HG03097 (cell line): Measurements from ENCODE around the gene SLC51B.
"Not testable (repeated sequence)": the region's sequence is repeated elsewhere in the genome, so short reads cannot be mapped to it uniquely, and the experiment has no call there.

Source experiments
- ATAC-seq: cut with Tn5 transposase; IDR thresholded peaks from one replicate; pipeline ENCODE4 v1.9.1; 2021; ENCODE audit not compliant: unreplicated experiment, low FRiP score

The SLC51B gene

GRCh38 chr15:65040461-65040860, 4.7 kb upstream of the SLC51B start:
- ATAC-seq = no peak

- no peak for ATAC-seq
These were observed 3.4 kb upstream of the SLC51B start for GRCh38 chr15:65041787-65042186.

- ATAC-seq = no peak
These were observed 2.3 kb upstream of the SLC51B start for GRCh38 chr15:65042776-65043327.

DNA sequence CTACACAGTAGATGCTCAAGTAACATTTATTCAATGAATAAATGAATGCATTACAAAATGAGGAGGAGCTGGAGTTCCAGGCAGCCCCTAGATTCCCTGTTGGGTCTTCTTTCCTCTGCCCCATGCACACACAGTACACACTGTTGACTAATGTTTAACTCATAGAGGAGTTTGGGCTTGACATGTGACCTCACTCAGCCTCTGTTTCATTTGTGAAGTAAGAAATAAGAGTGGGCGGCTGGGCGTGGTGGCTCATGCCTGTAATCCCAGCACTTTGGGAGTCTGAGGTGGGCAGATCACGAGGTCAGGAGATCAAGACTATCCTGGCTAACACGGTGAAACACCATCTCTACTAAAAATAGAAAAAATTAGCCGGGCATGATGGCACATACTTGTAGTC, 969 bp upstream of the SLC51B start:
- ATAC-seq = not testable (repeated sequence)

DNA sequence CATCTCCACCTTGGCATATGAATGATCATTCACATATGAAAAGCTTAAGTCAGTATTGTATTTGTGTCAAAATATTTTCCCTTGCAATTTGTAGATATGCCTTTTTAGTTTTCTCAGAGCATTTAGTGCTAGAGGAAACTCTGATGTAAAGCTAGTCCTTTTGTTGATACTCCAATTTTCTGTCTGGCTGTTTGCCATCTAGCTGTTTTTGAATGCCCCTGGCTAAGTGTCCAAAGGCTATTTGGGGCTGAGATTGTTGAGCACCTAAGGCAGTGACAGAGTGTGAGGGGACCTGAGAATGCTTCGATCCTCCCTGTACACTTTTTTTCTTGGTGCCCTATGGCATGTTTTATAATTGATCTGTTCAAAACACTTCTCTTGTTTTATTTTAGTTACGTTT, 3.1 kb downstream of the SLC51B start:
- no peak for ATAC-seq

DNA sequence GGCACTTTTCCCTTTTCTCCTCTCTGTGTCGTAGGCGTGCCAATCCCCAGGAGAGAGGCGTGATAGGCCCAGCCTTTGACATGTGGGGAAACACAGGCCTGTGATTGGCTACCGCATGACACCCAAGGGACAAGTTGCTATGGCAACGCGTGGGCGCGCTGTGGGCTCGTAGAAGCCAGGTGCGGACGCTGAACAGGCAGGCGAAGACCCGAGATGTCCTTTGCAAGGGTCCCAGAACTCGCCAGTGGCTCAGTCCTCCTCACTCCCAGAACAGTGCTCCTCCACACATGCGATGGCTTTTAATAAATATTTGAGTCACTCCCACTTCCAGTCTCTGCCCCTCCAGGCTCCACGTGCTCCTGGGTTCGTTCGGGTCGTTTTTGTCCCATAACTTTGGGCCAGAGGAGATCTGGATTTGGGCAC, 4.2 kb downstream of the SLC51B start:
- peak; percentile 75 for ATAC-seq

DNA sequence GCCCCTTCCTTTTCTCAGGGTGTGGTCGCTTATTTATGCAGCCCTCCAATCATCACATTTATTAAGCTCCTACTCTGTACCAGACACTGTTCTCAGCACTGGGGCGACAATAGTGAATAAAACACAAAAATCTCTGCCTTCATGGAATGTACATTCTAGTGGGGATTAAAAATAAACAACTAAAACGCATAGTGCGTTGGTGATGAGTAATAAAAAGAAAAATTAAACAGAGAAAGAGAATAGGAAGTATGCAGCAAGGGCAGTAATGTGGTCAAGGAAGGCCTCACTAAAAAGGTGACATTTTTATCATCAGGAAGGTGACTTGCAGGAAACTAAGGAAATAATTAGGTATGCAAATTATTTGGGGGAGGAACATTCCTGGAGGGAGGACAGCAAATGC, 5.1 kb downstream of the SLC51B start:
- no peak for ATAC-seq

- no peak for ATAC-seq
These were observed 6.1 kb downstream of the SLC51B start for GRCh38 chr15:65051266-65051665.

- no peak for ATAC-seq
These were observed 7.8 kb downstream of the SLC51B start for GRCh38 chr15:65052956-65053355.

DNA sequence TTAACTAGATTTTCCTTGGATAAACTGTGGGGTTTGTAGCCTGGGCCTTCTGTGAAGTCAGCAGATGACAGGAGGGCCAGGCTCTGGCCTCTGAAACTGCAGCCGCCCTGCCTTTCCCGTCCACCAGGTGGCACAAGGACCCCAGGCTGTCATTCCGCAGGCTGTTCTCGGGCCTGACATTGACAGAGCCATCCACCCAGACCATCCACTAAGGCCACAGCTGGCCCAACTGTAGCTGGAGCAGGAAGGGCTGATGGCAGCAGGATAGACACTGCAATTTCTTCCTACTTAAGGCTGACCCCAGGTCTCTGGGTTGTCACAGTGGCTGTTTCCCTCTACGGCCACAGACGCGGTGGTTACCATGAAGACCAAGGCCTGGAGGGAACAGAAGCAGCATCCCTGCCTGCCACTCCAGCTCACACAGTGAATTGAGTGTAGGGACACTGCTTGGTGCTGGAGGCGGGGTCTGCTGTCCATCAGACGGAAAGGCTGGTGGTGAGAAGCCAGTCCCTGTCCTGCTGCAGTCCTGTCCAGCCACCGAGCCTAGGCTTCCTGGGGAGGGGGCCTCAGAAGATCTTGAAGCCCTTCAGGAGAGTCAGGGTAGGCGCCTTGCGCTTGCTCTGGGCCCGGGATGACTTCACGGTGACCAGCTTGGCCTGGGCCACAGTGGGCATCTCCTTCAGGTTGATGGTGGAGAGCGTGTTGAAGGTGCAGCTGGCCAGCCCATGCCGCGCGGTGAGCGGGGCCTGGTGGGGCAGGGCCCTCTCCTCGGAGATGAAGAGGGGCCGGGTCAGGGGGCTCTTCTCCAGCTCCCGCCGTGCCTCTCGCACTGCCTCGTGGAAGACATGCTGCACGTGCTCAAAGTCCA, 9.4 kb downstream of the SLC51B start:
- ATAC-seq = no peak

DNA sequence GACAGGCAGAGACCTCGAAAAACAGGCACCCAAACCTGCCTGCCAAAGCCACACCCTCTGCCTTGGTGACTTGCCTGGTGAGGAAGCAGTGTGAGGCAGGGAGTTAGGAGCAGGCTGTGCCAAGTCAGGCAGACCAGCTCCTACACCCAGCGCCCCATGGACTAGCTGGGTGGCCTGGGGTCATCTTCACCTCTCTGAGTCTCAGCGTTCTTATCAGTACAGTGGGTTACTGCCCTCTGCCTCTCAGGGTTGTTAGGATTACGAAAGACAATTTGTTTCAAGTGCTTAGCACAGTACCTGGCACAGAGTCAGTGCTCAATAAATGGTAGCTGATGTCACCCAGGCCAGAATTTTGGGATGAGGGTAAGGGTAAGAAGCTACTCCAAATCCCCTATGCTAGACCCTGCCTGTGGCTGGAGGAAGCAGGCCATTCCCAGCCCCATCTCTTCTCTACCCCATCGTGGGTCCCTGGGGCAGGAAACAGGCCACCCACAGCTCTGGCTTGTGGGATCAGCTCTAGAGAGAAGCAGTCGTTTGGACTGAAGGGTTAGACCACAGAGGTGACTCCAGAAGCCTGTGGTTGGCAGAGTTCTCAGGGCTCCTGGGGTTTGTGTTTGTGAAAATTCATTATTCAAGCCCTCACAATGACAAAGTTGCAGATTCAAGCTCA, 10.1 kb downstream of the SLC51B start:
- ATAC-seq = no peak

GRCh38 chr15:65056106-65056505, 10.9 kb downstream of the SLC51B start:
- no peak for ATAC-seq

DNA sequence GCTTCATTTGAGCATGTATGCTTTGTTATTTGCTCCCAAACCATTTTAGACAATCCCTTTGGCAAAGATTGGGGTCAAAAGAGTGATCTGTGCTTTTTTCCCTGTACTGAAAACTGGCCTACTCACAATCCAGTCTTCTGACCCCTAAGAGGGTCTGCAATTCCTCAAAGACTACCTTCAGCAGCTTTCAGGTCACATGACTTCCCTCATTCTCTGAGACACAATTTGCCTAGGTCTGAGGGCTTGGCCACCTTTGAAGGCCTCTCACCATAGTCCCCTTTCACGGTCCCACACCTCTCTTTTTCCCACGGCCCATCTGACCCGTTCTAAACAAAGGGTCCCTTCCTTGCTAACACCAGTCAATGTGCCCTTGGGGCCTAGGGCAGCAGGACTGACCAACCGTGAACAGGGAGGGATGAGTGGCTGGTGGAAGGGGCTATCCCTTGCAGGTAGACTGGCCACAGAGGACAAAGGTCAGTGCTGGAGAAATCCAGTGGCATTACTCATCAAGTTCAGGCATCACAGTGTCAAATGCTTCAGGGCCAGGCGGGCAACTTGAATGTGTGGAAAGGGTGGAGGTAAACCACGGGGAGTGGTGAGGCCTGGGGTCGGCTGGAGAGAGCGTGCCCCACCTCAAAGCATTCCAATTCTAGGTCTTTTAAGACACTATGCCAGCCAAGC, 11.8 kb downstream of the SLC51B start:
- no peak for ATAC-seq

DNA sequence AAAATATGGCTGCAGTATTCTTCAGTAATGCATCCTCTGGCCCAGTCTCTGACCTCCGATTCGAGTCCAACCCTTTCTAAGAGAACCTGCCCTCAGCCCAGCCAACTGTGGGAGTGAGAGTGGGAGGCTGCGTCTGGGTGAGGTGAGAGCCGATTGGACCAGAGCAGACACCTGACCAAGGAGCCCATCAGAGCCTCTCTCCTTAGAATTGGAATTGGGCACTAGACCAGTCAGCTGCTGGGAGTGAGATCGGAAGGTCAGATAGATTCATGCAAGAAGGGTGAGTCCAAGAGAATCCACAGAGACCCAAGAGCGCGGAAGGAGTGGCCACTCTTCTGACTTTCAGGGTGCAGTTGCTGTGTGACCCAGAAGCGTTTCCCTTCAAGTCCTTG, 12.4 kb downstream of the SLC51B start:
- ATAC-seq = no peak

DNA sequence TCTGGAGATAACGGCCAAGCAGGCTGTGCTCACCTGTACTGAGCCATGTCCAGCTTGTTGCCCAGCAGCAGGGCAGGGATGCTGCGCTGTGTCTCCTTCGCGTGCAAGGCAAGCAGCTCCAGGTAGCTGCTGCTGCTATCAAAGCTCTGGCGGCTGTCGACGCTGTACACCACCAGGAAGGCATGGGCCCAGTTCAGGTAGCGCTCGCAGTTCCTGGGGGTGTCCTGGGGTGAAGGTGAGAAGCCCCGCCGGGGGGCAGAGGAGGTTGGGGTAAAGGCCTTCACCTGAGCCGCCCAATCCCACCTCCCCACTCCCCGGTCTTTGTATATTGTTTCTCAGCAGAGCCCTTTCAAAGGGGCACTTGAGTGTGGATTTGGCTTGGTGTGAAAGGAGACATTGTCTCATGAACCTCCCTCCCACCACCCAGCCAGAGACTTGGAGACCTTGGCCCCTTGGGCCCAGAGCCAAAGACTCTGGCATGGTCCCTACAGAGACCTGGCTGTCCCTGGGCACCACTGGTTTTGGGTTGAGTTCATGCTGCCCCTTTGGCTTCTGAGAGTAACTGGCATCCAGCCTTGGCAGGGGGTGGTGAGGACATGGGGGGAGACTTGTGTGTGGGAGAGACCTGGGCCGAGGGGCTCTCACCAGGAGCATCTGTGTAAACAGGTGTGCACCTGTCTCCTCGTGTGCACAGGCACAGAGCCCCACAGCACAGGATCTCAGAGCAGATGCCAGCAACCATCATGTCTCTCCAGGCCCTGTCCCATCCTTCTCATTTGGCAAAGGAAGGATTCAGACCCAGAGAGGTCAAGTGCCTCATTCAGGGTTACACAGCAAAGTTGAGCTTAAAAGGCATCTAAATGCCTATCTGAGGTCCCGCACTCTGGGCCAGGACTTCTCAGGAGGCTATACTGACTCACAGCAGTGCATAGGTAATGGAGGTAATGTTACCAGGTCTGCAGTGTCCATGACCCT, 13.5 kb downstream of the SLC51B start:
- ATAC-seq = no peak

DNA sequence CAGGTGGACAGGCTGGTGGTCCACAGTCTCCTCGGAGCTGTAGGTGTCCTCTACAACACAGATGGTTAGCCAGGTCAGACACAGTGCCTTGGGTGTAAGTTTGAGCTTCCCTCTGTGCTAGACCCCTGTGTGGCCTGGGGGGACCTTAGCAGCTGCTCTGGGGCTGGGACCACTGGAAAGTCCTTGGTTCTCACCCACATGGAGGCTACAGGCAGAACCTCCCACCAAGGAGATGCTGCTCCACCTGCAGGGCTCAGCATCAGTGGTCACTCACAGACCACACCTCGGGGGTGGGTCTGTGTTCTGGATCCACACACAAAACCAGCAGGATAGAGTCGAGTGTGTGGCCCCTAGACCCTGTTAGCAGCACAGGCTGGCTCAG, 14.2 kb downstream of the SLC51B start:
- ATAC-seq = no peak

GRCh38 chr15:65059931-65060596, 14.9 kb downstream of the SLC51B start:
- ATAC-seq = no peak

- no peak for ATAC-seq
These were observed 15.6 kb downstream of the SLC51B start for GRCh38 chr15:65060641-65061397.

GRCh38 chr15:65062061-65062460, 16.9 kb downstream of the SLC51B start:
- no peak for ATAC-seq
